GM23338 (cell line): Measurements from ENCODE around the gene TMEM270. TPM values are rescaled to one million over a fixed set of nuclear protein-coding genes. Genes with fewer than 3 reads are reported as not detected.

ENCODE experiments used
- ATAC-seq: fragments of 200-7000 bp; cut with Tn5 transposase; 3 replicates; pipeline ENCODE4 v1.9.1; 2020
- DNase-seq: peaks from one replicate; pipeline ENCODE4 v3.0.0-alpha.2; 2015; ENCODE audit warnings: low spot score
- H2AFZ ChIP-seq: fragments of 200-600 bp; sonication (generic); 2 replicates; pipeline ENCODE4 v1.8.0; 2016; ENCODE audit warnings: antibody characterized with exemption, mild to moderate bottlenecking, moderate library complexity
- H3F3A ChIP-seq: fragments of 200-600 bp; sonication (generic); replicated peaks from 2 replicates; pipeline ENCODE4 v1.8.0; 2017; ENCODE audit warnings: antibody characterized with exemption, mixed run types, low read depth
- H3K27ac ChIP-seq: fragments of 200-600 bp; sonication (generic); 2 replicates; pipeline ENCODE4 v1.6.1; 2016; ENCODE audit warnings: low read depth
- H3K27me3 ChIP-seq: fragments of 200-600 bp; sonication (generic); 2 replicates; pipeline ENCODE4 v1.8.0; 2016; ENCODE audit warnings: mild to moderate bottlenecking, mixed run types, moderate library complexity; ENCODE audit not compliant: insufficient read depth
- H3K36me3 ChIP-seq: fragments of 200-600 bp; sonication (generic); 2 replicates; pipeline ENCODE4 v1.8.0; 2016; ENCODE audit warnings: mild to moderate bottlenecking; ENCODE audit not compliant: insufficient read depth
- H3K4me1 ChIP-seq: fragments of 200-600 bp; sonication (generic); 2 replicates; pipeline ENCODE4 v1.8.0; 2016; ENCODE audit warnings: mild to moderate bottlenecking, moderate library complexity; ENCODE audit not compliant: insufficient read depth
- H3K4me2 ChIP-seq: fragments of 200-600 bp; sonication (generic); 2 replicates; pipeline ENCODE4 v1.7.1; 2017; ENCODE audit warnings: mixed run types
- H3K4me3 ChIP-seq: fragments of 200-600 bp; sonication (generic); 2 replicates; pipeline ENCODE4 v1.6.1; 2016; ENCODE audit warnings: mixed run types
- H3K79me2 ChIP-seq: fragments of 200-600 bp; sonication (generic); replicated peaks from 2 replicates; pipeline ENCODE4 v1.8.0; 2017; ENCODE audit warnings: mild to moderate bottlenecking; ENCODE audit not compliant: insufficient read depth
- H3K9me2 ChIP-seq: fragments of 200-600 bp; sonication (generic); 2 replicates; pipeline ENCODE4 v1.8.0; 2017; ENCODE audit not compliant: insufficient read depth
- H4K20me1 ChIP-seq: fragments of 200-600 bp; sonication (generic); replicated peaks from 2 replicates; pipeline ENCODE4 v1.8.0; 2017; ENCODE audit warnings: mild to moderate bottlenecking; ENCODE audit not compliant: insufficient read depth
- H3K27ac Mint-ChIP-seq: 2 replicates; pipeline ENCODE4 v1.8.0; 2020; ENCODE audit warnings: inconsistent platforms, mild to moderate bottlenecking, moderate library complexity, mixed read lengths
- H3K27me3 Mint-ChIP-seq: 3 replicates; pipeline ENCODE4 v1.8.0; 2022; ENCODE audit warnings: low read depth, mild to moderate bottlenecking, moderate library complexity, mixed read lengths, inconsistent platforms; ENCODE audit not compliant: insufficient read depth, poor library complexity
- H3K36me3 Mint-ChIP-seq: 3 replicates; pipeline ENCODE4 v1.8.0; 2021; ENCODE audit warnings: low read depth, mild to moderate bottlenecking, inconsistent platforms, moderate library complexity, mixed read lengths
- H3K4me1 Mint-ChIP-seq: 3 replicates; pipeline ENCODE4 v1.8.0; 2020; ENCODE audit warnings: mild to moderate bottlenecking, inconsistent platforms, mixed read lengths
- H3K4me3 Mint-ChIP-seq: 3 replicates; pipeline ENCODE4 v1.8.0; 2021; ENCODE audit warnings: moderate library complexity, mild to moderate bottlenecking, inconsistent platforms, mixed read lengths
- H3K9me3 Mint-ChIP-seq: 3 replicates; pipeline ENCODE4 v1.8.0; 2020; ENCODE audit warnings: moderate library complexity, mild to moderate bottlenecking, inconsistent platforms, mixed read lengths
- CREB1 ChIP-seq: fragments of 250-450 bp; sonication (Bioruptor Pico); IDR thresholded peaks from 2 replicates; pipeline ENCODE4 v1.5.0; 2020; ENCODE audit warnings: low read depth, mild to moderate bottlenecking, moderate library complexity
- ETS1 ChIP-seq: IDR thresholded peaks from 2 replicates; pipeline ENCODE4 v1.6.1; 2016; ENCODE audit warnings: antibody characterized with exemption
- NANOG ChIP-seq: IDR thresholded peaks from 2 replicates; pipeline ENCODE4 v1.6.1; 2016; ENCODE audit warnings: antibody characterized with exemption, borderline replicate concordance
- ZNF114 ChIP-seq: fragments of 250-450 bp; sonication (Bioruptor Pico); IDR thresholded peaks from 2 replicates; pipeline ENCODE4 v1.5.0; 2020; ENCODE audit warnings: mild to moderate bottlenecking, moderate library complexity
- ZNF462 ChIP-seq: fragments of 250-450 bp; sonication (Bioruptor Pico); IDR thresholded peaks from 2 replicates; pipeline ENCODE4 v1.5.0; 2020; ENCODE audit warnings: mild to moderate bottlenecking, moderate library complexity
- polyA plus RNA-seq: library from polyadenylated mRNA; unstranded; fragments of >200 nt; fragmentation: Nextera tagmentation; extraction: Ambion mirVana; gene quantifications from 2 replicates; pipeline ENCODE4 v1.2.1, GENCODE V29; 2016
- total RNA-seq: library from RNA; depleted of rRNA; stranded (reverse); fragments of >200 nt; shearing (Covaris generic); gene quantifications from 2 replicates; pipeline ENCODE4 v1.2.3, GENCODE V29; 2014
- TF ChIP-seq, protein P1 (sequence below), 2 experiments: fragments of 200-600 bp in 1 of 2; sonication (generic) in 1 of 2; conservative IDR thresholded peaks; 2 replicates each; pipeline versions ENCODE4 v1.5.1 to v1.6.1; 2016 to 2017; ENCODE audit warnings: antibody characterized with exemption in 2 of 2, low read depth in 2 of 2, mild to moderate bottlenecking in 2 of 2, moderate library complexity in 1 of 2

Gene TMEM270
- total and polyA plus RNA-seq, 2 experiments from 2014 or later, result not detected

GRCh38 chr7:73901231-73901822, 40.4 kb downstream of the TMEM270 start (continued):
- no peak for TF ChIP-seq ETS1
- TF ChIP-seq, protein P1, sequence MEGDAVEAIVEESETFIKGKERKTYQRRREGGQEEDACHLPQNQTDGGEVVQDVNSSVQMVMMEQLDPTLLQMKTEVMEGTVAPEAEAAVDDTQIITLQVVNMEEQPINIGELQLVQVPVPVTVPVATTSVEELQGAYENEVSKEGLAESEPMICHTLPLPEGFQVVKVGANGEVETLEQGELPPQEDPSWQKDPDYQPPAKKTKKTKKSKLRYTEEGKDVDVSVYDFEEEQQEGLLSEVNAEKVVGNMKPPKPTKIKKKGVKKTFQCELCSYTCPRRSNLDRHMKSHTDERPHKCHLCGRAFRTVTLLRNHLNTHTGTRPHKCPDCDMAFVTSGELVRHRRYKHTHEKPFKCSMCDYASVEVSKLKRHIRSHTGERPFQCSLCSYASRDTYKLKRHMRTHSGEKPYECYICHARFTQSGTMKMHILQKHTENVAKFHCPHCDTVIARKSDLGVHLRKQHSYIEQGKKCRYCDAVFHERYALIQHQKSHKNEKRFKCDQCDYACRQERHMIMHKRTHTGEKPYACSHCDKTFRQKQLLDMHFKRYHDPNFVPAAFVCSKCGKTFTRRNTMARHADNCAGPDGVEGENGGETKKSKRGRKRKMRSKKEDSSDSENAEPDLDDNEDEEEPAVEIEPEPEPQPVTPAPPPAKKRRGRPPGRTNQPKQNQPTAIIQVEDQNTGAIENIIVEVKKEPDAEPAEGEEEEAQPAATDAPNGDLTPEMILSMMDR (conservative IDR thresholded peaks at IDR 0.05; ENCODE audit: low read depth in 2 of 2), result no peak
- no peak for TF ChIP-seq CREB1 (CRISPR knock-in tag)
- no peak for TF ChIP-seq NANOG
- TF ChIP-seq ZNF114, result no peak

GRCh38 chr7:73901823-73902597, 41.1 kb downstream of the TMEM270 start:
- Histone ChIP-seq H3K27ac (no peak overlapping the region), H2AFZ (0 out of 2 replicates have a peak overlapping the region, but pooled peaks have one; percentile 39), H3K4me3 (peak overlapping the region; percentile 4; the same call in 1 of the 2 replicates), H3K9me2 (no peaks in the 10 kb centered on the region), H3K4me1 (peaks cover 11% of the 10 kb centered on the region; the same call in 1 of the 2 replicates), H3K36me3 (no peaks in the 10 kb centered on the region), H3K27me3 (no peaks in the 10 kb centered on the region), H3K79me2 (no peaks in the 10 kb centered on the region), H4K20me1 (no peaks in the 10 kb centered on the region), H3K4me2 (peak overlapping the region; percentile 37), H3F3A (no peaks in the 10 kb centered on the region)
- peak; percentile 76 for ATAC-seq
- H3K4me3 Mint-ChIP-seq, result no peak overlapping the region
- peak overlapping the region; percentile 77; the same call in 1 of the 2 replicates for H3K27ac Mint-ChIP-seq
- no peaks in the 10 kb centered on the region for H3K36me3 Mint-ChIP-seq
- peak; percentile 85 for DNase-seq
- TF ChIP-seq ZNF114 (no peak), ZNF462 (CRISPR knock-in tag) (0 out of 2 replicates have a peak, but pooled peaks have one; percentile 39)
- peaks cover 3% of the 10 kb centered on the region; the same call in 2 of the 3 replicates for H3K9me3 Mint-ChIP-seq
- peaks cover 22% of the 10 kb centered on the region for H3K27me3 Mint-ChIP-seq
- peaks cover 13% of the 10 kb centered on the region; the same call in 2 of the 3 replicates for H3K4me1 Mint-ChIP-seq
